ENCODE data around the gene IKZF1. TPM values are rescaled to one million over a fixed set of nuclear protein-coding genes. Genes with fewer than 3 reads are reported as not detected.
A peak's percentile ranks its signal among the peaks of the same experiment; 100 is the strongest.

IKZF1 gene
- total RNA-seq, 4 donors from 2014 or later = 0.22 to 3.6 (median 1.9) TPM

GRCh38 chr7:50415844-50416364, 111.4 kb downstream of the IKZF1 start:
- Histone ChIP-seq H3K9me3 (no peaks in the 10 kb centered on the region), H3K4me1 (no peaks in the 10 kb centered on the region), H3K36me3 (no peaks in the 10 kb centered on the region), H3K4me3 (no peak overlapping the region), H3K27me3 (no peaks in the 10 kb centered on the region), H3K27ac (no peak overlapping the region)
- in situ Hi-C loops (cut with MboI; ENCODE audit: low sequenced_read_pairs in 4 of 4) = loop anchor here in 2 of 4 donors (10.0 to 25.0 kb wide), 2 partner anchors 204 to 211 kb away; no protein-coding TSS in a partner anchor
- TF ChIP-seq POLR2A (IDR thresholded peaks at IDR 0.05) (no peak), CTCF (IDR thresholded peaks at IDR 0.05 in 4 of 5, conservative IDR thresholded peaks at IDR 0.05 in 1 of 5) (no peak)
- no peak for ATAC-seq
- no peak for DNase-seq
- intact Hi-C loops (cut with DNase I; ENCODE audit: low total_unique reads) = loop anchor here (10.0 kb wide), 1 partner anchor 211 kb away; no protein-coding TSS in a partner anchor

DNA sequence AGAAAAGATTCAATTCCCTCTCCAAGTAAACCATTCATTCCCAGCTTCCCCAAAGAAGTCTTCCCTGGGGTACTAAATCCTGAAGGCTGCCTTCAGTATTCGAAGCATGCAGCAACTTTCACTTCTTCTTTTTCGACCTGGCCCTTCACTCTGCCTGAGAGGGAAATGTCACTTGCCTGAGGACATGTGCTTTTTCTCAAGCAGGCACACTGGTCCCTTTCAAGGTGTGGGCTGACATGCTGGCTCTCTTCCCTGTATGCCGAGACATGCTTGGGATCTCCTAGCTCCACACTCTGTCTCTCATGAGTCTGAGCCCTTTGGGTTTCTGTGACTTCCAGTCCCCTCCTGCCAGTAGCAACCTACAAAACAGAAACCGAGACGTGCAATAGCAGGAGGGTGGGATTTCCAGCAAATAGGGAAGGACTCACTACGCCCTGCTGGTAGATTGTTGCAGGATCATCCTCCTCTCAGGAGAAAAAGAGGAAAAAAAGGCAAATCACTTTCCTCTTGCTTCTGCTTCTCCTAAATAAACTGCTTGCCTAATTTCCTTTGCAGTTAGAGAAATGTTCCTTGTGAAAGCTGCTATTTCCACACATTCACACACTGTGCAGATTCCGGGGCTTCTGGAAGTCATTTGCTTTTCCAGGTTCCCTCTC, 112.1 kb downstream of the IKZF1 start:
- intact Hi-C loops (cut with DNase I; ENCODE audit: low total_unique reads) (loop anchor here (10.0 kb wide), 1 partner anchor 212 kb away; no protein-coding TSS in a partner anchor), in situ Hi-C loops (cut with MboI; ENCODE audit: low sequenced_read_pairs in 4 of 4) (loop anchor here in 2 of 4 donors (10.0 to 25.0 kb wide), 2 partner anchors 204 to 212 kb away; no protein-coding TSS in a partner anchor)
- DNase-seq (no peak), ATAC-seq (no peak)
- Histone ChIP-seq H3K9me3 (no peaks in the 10 kb centered on the region), H3K4me1 (no peaks in the 10 kb centered on the region), H3K36me3 (no peaks in the 10 kb centered on the region), H3K27ac (no peak overlapping the region), H3K27me3 (no peaks in the 10 kb centered on the region), H3K4me3 (no peak overlapping the region)
- TF ChIP-seq POLR2A (IDR thresholded peaks at IDR 0.05) = no peak
- no peak for TF ChIP-seq CTCF (IDR thresholded peaks at IDR 0.05 in 4 of 5, conservative IDR thresholded peaks at IDR 0.05 in 1 of 5)

DNA sequence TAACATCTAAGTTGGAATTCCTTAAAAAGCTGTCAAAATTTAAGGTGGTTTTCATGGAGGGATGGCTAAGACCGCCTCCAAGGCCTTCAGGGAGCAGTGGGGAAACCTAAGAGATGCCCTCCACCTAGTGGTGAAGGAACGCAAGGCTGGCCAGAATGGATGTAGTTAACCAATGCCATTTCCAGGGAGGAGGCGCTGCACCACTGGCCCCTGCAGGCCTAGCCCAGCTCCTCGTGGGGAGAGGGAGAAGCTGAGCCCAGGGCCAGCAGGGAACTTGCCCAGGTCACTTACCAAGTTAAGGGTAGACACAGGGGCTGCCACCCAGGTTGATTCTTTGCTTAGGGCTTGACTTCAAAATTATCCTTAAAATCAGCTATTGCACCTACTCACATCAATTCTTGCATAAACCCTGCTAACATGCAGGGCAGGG, 113.6 kb downstream of the IKZF1 start:
- no peaks in the 10 kb centered on the region for H3K36me3 ChIP-seq
- intact Hi-C loops (cut with DNase I; ENCODE audit: low total_unique reads) = loop anchor here (10.0 kb wide), 1 partner anchor 213 kb away; no protein-coding TSS in a partner anchor
- no peaks in the 10 kb centered on the region for H3K4me1 ChIP-seq
- no peak overlapping the region for H3K27ac ChIP-seq
- TF ChIP-seq POLR2A (IDR thresholded peaks at IDR 0.05) (no peak), CTCF (IDR thresholded peaks at IDR 0.05 in 4 of 5, conservative IDR thresholded peaks at IDR 0.05 in 1 of 5) (peak in 3 of 5 experiments; percentile 41 to 63 (median 55))
- H3K27me3 ChIP-seq = no peaks in the 10 kb centered on the region
- no peak overlapping the region for H3K4me3 ChIP-seq
- DNase-seq = peak; percentile 14 to 39
- peak; percentile 44 to 54 for ATAC-seq
- in situ Hi-C loops (cut with MboI; ENCODE audit: low sequenced_read_pairs in 4 of 4) = loop anchor here in 2 of 4 donors (10.0 to 25.0 kb wide), 2 partner anchors 206 to 213 kb away; no protein-coding TSS in a partner anchor
- no peaks in the 10 kb centered on the region for H3K9me3 ChIP-seq

DNA sequence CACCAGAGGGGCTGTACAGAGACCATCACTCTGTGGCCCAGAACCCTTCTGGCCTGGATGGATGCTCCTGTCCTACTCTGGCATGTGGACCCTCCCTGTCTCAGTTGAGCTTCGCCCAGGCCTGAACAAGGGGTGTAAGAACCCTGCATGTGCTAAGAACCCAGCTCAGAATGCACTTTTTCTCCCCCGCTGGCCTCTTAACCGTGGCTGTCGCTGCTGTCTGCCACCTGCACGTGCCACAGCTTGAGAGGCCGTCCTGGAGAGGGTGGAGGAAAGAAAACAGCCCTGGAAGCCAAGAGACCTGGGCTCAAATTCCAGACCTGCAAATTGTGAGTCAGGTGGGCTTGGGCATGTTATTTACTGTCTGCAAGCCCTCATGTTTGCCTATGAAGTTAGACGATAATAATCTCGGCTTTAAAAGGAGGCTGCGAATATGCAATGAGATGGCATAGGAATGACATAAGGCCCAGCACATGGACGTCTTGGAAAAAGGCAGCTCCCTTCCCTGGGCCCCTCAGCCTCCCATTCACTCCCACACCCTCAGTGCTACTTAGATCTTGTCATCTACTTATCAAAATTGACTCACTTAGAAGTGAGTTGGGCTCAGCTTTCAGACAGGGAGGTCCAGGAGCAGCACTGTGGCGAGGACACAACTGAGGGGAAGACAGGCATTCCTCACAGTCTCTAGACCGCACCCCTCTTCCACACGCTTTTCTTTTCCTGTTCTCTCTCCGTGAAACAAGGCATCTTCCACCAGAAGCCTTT, 114.2 kb downstream of the IKZF1 start:
- H3K4me3 ChIP-seq = no peak overlapping the region
- no peaks in the 10 kb centered on the region for H3K4me1 ChIP-seq
- no peaks in the 10 kb centered on the region for H3K27me3 ChIP-seq
- DNase-seq = no peak
- no peak for ATAC-seq
- no peaks in the 10 kb centered on the region for H3K36me3 ChIP-seq
- no peak overlapping the region for H3K27ac ChIP-seq
- in situ Hi-C loops (cut with MboI; ENCODE audit: low sequenced_read_pairs in 4 of 4) = loop anchor here in 2 of 4 donors (10.0 to 25.0 kb wide), 2 partner anchors 206 to 214 kb away; no protein-coding TSS in a partner anchor
- TF ChIP-seq CTCF (IDR thresholded peaks at IDR 0.05 in 4 of 5, conservative IDR thresholded peaks at IDR 0.05 in 1 of 5) (no peak), POLR2A (IDR thresholded peaks at IDR 0.05) (no peak)
- intact Hi-C loops (cut with DNase I; ENCODE audit: low total_unique reads) = loop anchor here (10.0 kb wide), 1 partner anchor 214 kb away; no protein-coding TSS in a partner anchor
- no peaks in the 10 kb centered on the region for H3K9me3 ChIP-seq
